ENCODE results near the gene MYOG.

Gene MYOG

DNA sequence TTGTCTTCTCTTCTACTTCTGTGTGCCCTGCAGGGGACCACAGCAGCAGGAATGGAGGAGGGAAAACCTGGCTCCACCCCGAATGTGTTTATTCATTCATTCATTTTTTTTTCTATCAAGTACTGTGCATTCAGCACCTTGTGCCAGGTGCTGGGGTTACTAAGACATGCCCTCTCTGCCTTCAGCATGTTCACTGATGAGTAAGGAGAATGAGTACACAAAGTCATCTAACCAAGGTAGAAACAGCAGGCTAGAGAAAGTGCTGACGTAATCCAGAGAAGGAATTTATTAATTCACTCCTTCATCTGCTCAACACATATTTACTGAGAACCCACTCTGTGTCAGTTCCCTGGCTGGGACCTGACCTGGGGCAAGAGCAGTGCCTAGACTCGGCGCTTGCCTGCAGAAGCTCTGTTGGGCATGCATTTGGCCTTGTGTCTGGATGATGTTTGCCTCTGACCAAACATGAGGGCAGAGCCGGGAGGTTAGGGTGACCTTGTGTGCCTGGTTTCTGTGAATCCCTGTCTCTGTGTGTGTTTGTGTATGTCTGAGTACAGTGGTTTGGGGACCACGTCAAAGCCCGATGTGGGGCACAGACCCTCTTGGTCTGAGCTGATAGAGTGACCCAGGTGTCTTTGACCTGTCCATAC lies 3.3 kb upstream of the MYOG start:
- no peak overlapping the region for H3K27ac Mint-ChIP-seq
- no peaks in the 10 kb centered on the region for H3K4me1 Mint-ChIP-seq (ENCODE audit: low read depth)
- no peaks in the 10 kb centered on the region for H3K9me3 Mint-ChIP-seq
- H3K27me3 Mint-ChIP-seq (ENCODE audit: low read depth): peaks cover 15% of the 10 kb centered on the region
- H3K36me3 Mint-ChIP-seq (ENCODE audit: low read depth): no peaks in the 10 kb centered on the region
- H3K4me3 Mint-ChIP-seq: no peak overlapping the region

DNA sequence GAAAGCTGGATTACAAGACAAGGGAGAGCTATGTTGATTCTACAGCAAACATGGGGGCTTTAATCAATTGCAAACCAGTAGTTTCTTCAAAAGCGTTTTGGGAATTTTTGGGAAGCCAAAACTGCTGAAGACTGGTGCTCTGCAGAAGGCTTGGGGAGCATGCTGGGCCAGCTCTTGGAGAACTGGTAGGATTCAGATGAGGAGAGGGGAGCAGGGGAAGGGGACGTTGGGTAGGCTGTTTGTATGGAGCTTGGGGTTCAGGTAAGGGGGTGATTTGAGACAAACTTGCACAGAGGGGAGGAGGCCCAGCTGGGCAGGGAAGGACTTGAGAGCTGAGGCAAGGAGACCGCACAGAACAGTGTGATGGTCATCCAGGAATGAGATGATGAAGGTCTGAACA lies 2.6 kb upstream of the MYOG start:
- Mint-ChIP-seq H3K27me3 (ENCODE audit: low read depth) (peaks cover 15% of the 10 kb centered on the region), H3K4me3 (no peak overlapping the region), H3K9me3 (no peaks in the 10 kb centered on the region)

DNA sequence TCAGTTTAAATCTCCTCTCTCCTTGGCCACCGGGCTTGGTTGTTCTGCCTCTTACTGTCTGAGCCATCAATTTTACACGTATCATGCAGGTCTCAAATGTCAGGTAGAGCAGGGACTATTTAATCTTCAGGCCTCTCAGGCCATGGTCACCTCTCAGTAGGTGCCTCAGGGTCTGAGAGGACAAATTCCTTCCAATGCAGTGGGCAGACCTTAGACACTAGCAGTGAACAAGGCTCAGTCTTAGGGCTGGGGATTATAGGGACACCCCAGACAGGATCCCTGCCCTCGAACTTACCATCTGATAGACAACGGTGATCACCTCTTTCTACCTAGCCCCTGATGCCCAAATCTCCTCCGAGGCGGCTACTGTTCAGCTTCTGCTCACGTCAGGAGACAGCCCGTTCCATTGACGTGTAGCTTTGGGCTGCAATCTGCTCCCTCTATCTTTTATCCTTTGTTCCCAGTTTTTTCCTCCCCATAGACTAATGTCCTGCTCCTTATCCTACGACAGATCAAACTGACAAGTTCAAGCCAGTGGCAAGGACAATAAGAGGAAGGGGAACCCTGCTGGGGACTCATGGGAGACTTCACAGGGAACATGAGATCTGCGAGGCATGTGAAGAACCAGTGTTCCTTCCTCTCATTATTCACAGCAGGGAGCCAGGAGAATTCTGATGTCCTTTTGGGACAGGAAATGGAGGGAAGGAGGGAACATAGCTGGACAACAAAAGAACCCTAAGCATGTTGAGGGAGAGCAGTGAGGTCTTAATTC lies 1.4 kb upstream of the MYOG start:
- no peaks in the 10 kb centered on the region for H3K4me1 Mint-ChIP-seq (ENCODE audit: low read depth)
- no peaks in the 10 kb centered on the region for H3K9me3 Mint-ChIP-seq
- no peaks in the 10 kb centered on the region for H3K36me3 Mint-ChIP-seq (ENCODE audit: low read depth)
- H3K27me3 Mint-ChIP-seq (ENCODE audit: low read depth): peaks cover 6% of the 10 kb centered on the region
- no peak overlapping the region for H3K4me3 Mint-ChIP-seq
- H3K27ac Mint-ChIP-seq: no peak overlapping the region

More for the DNA sequence above, 2.6 kb upstream of the MYOG start:
- Mint-ChIP-seq H3K27ac (no peak overlapping the region), H3K4me1 (ENCODE audit: low read depth) (no peaks in the 10 kb centered on the region), H3K36me3 (ENCODE audit: low read depth) (no peaks in the 10 kb centered on the region)

DNA sequence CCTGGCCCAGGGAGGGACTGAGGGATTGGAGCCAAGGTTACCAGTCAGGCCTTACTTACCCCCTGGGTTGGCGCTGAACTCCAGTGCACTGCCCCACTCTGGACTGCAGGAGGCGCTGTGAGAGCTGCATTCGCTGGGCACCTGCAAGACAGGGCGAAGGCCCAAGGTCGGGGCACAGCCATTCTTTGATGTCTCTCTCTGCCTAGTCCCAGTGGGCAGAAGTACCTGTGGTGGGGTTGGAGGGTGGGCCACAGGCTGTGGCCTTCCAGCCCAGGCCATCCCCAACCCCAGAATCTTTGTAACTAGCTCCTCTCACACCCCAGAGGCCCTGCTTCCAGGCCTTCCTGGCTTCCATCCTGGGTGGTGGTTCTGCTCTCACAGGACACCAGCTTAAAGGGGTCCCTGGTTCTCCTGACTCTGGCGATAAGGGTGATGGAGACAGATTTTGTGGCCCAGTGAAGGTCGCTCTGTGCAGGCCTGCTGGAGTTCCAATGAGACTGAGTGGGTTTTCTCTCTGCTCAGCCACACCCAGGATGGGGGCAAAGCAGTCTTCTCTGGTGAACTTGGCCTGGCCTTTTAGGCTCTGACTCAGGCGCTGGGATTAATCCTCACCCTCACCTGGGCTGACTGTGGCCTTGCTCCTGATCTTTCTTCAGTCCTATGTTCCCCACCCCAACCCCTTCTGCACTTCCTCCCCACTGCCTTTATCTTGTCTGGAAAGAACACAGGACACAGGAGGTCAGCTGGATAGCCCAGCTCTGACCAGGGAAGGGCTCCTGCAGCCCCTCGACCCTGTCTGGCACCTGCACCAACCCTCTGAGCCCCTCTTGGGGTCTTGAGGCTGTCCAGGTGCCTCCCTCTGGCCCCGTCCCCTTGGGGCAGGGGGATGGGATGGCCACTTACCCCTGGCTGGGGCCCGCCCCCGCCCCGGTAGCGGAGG lies 954 bp downstream of the MYOG start:
- Mint-ChIP-seq H3K9me3 (no peaks in the 10 kb centered on the region), H3K27me3 (ENCODE audit: low read depth) (no peaks in the 10 kb centered on the region), H3K27ac (no peak overlapping the region), H3K36me3 (ENCODE audit: low read depth) (no peaks in the 10 kb centered on the region), H3K4me3 (no peak overlapping the region), H3K4me1 (ENCODE audit: low read depth) (no peaks in the 10 kb centered on the region)

DNA sequence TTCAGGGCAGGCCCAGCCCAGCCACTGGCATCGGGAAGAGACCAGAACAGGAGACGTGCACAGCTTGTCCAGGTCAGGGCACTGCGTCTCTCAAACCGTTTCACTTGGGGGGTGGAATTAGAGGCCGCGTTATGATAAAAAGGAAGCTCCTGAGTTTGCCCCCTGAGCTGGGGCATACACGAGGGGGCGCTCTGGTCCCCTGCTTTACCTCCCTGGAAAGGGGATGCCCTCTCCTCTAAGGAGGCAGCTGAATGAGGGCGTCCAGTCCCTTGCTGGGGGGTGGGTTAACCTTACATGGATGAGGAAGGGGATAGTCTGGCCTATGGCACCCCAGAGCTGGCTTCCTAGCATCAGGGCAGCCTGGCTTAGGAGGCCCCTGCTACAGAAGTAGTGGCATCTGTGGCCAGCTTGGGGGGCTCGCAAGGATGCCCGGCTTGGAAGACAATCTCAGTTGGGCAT lies 2.3 kb downstream of the MYOG start:
- no peaks in the 10 kb centered on the region for H3K4me1 Mint-ChIP-seq (ENCODE audit: low read depth)
- no peak overlapping the region for H3K27ac Mint-ChIP-seq
- no peaks in the 10 kb centered on the region for H3K36me3 Mint-ChIP-seq (ENCODE audit: low read depth)
- no peaks in the 10 kb centered on the region for H3K27me3 Mint-ChIP-seq (ENCODE audit: low read depth)
- no peaks in the 10 kb centered on the region for H3K9me3 Mint-ChIP-seq
- no peak overlapping the region for H3K4me3 Mint-ChIP-seq

DNA sequence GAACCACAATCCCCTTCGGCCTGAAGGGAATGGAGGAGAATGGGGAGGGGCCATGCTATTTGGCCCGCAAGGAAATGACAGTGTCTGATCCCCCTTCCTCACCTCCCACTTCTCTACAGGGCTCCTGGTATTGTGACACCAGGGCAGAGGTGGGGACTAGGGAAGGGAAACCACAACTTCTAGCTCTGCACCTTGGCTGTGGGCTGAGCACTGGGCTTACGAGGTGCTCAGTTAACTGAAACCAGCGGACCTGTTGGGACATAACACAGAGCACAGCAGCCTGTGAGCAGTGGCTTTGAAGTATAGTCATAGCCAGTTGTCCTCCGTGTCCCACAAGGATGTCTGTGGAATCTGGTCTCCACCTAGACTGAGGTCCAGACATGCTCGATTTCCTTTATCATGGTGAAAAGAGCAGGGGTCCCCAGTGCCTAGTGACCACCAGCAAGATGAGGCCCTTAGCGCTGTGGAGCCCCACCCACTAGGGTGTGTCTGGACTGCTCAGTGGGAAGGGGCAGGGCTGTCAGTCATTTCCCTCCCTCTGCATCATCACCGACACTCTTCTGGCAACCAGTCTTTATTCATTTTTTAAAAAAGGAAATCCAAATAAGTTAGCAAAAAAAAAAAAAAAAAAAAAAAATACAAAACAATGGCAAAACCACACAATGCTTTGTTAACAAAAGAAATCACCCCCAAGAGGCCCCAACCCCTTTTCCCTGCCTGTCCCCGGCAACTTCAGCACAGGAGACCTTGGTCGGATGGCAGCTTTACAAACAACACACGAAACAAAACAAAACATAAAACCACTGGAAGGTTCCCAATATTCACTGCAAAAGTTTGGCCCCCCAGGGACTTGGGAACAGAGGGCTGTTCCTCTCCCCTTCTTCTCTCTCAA lies 3.0 kb downstream of the MYOG start:
- H3K27me3 Mint-ChIP-seq (ENCODE audit: low read depth): no peaks in the 10 kb centered on the region
- H3K9me3 Mint-ChIP-seq: no peaks in the 10 kb centered on the region
- no peak overlapping the region for H3K27ac Mint-ChIP-seq
- H3K36me3 Mint-ChIP-seq (ENCODE audit: low read depth): no peaks in the 10 kb centered on the region
- no peak overlapping the region for H3K4me3 Mint-ChIP-seq
- no peaks in the 10 kb centered on the region for H3K4me1 Mint-ChIP-seq (ENCODE audit: low read depth)

DNA sequence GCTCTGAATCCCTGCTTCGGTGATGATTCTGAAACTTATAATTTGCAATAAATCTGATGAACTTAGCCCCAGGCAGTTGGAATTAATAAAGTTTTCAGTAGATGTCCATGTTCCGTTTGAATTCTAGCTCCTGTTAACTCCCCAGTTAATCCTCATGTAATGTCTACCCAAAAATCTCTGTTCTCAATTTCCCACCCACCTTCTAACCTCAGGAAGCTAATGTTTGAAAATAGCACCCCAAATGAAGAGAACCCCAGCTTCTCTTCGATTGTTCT lies 3.6 kb downstream of the MYOG start:
- Mint-ChIP-seq H3K4me1 (ENCODE audit: low read depth) (no peaks in the 10 kb centered on the region), H3K4me3 (no peak overlapping the region), H3K27ac (no peak overlapping the region), H3K36me3 (ENCODE audit: low read depth) (no peaks in the 10 kb centered on the region), H3K27me3 (ENCODE audit: low read depth) (no peaks in the 10 kb centered on the region), H3K9me3 (no peaks in the 10 kb centered on the region)

DNA sequence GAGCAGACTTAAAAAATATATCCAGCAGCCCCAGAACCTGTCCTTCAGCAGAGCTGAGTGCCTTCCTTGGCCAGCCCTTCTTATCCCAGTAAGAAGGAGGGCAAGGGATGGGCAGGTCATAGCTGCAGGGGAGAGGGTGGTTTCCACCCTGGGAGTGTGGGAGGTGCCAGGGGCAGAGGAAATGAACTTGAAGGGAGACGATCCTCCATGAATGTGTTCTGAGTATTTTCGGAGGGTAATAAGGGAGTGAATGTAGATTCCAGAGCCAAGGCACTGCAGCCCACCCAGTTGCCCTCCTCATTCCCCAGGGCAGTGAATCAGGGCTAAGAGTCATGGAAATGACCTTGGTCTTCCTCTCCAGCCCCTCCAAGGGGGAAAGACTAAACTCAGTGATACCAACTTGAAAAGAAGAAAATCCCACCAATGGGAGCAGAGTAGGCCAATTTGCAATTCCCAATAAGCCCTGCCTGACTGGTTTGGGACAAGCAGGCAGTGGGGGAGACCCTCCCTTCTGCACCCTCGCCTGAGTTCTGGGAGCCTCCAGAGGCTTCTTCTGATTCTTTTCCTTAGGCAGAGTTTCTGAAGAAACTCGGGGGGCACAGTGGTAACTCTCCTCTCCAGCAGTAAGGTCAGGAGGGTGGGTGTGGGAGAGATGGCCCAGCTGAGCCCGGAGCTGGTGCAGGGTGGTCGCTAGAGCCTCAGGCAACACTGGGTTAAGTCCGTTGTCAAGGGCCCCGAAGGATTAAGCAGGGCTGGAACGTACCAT lies 4.2 kb downstream of the MYOG start:
- Mint-ChIP-seq H3K9me3 (no peaks in the 10 kb centered on the region), H3K4me3 (no peak overlapping the region), H3K27ac (no peak overlapping the region), H3K4me1 (ENCODE audit: low read depth) (no peaks in the 10 kb centered on the region), H3K36me3 (ENCODE audit: low read depth) (no peaks in the 10 kb centered on the region), H3K27me3 (ENCODE audit: low read depth) (no peaks in the 10 kb centered on the region)

DNA sequence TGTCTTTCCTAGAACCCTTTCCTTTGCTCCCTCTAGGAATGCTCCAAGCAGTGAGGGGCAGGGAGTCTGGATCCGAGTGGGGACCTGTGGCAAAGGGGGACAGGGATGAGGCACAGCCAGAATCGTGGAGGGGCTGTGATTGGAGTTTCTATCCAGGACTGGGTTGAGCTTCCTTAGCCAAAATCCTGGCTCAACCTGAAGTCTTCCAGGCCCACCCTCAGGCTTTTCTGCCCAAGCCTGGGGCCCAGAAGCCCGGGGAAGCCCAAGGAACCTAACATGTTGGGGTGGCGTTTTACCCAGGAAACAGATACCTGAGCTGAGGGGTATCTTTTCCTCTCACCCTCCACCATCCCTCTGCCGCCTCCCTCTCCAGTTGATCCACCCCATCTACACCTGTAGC lies 5.4 kb downstream of the MYOG start:
- H3K27me3 Mint-ChIP-seq (ENCODE audit: low read depth): peaks cover 6% of the 10 kb centered on the region

DNA sequence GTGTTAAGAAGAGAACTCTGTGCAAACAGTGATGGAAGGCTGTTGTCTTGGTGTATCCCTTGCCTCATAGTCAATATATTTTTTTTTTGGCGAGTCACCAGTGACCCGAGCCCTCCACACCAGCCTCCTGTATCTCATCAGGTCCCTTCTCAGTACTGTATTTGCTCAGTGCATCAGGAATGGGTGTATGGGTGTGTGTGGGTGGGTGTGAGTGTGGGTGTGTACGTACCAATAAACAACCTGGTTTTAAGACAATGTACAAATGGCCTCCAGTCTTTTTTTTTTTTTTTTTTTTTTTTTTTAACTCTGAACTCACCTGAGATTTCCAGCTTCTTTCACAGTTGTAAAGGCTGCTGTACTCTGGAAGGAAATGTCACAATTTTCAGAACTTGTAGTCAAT lies 7.3 kb downstream of the MYOG start:
- Mint-ChIP-seq H3K4me3 (no peak overlapping the region), H3K4me1 (ENCODE audit: low read depth) (peaks cover 5% of the 10 kb centered on the region), H3K27ac (no peak overlapping the region), H3K27me3 (ENCODE audit: low read depth) (peaks cover 12% of the 10 kb centered on the region), H3K9me3 (no peaks in the 10 kb centered on the region), H3K36me3 (ENCODE audit: low read depth) (peaks cover 3% of the 10 kb centered on the region)

More for the DNA sequence above, 5.4 kb downstream of the MYOG start:
- H3K4me1 Mint-ChIP-seq (ENCODE audit: low read depth): peaks cover 3% of the 10 kb centered on the region
- no peak overlapping the region for H3K4me3 Mint-ChIP-seq
- no peak overlapping the region for H3K27ac Mint-ChIP-seq
- no peaks in the 10 kb centered on the region for H3K9me3 Mint-ChIP-seq
- peaks cover 3% of the 10 kb centered on the region for H3K36me3 Mint-ChIP-seq (ENCODE audit: low read depth)

DNA sequence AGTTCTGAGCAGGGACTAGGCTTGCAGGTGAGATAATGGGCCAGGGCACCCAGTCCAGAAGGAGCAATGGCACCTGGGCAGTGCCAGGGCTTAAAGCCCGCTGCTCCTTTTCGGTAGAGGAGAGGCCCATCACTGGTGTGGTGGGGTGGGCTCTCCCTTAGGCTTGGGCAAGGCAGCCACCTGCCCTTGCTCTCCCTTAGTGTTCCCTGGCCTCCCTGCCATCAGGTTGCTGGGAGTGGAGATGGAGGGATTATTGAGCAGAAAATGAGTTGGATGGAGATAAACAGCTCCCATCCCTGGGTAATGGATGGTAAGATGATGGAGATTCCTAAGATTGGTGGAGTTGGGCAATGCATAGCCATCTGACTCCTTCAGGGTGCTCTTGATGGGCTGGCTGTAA lies 7.9 kb downstream of the MYOG start:
- Mint-ChIP-seq H3K4me3 (no peak overlapping the region), H3K27ac (no peak overlapping the region), H3K27me3 (ENCODE audit: low read depth) (peaks cover 15% of the 10 kb centered on the region), H3K36me3 (ENCODE audit: low read depth) (peaks cover 3% of the 10 kb centered on the region), H3K9me3 (no peaks in the 10 kb centered on the region), H3K4me1 (ENCODE audit: low read depth) (peaks cover 5% of the 10 kb centered on the region)

DNA sequence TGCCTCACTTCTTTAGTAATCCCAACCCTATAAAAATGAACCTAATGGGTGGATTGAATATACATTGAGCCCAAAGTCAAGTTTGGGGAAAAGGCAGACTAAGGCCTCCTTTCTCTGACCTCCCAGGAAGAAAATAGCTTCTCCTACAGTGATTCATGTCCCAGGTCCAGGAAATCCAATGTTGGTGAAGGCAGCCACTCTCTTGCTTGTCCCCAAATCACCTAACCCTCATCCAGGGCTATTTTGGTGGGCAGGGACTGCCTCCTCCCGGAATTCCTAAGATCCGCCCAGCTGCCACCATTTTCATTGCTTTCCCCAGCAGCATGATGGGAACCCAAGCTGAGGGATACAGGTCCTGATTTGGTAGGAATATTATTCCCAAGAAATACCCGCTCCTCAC lies 8.4 kb downstream of the MYOG start:
- H3K27me3 Mint-ChIP-seq (ENCODE audit: low read depth): peaks cover 15% of the 10 kb centered on the region
- H3K27ac Mint-ChIP-seq: no peak overlapping the region
- peaks cover 5% of the 10 kb centered on the region for H3K4me1 Mint-ChIP-seq (ENCODE audit: low read depth)
- no peaks in the 10 kb centered on the region for H3K9me3 Mint-ChIP-seq
- H3K4me3 Mint-ChIP-seq: no peak overlapping the region
- H3K36me3 Mint-ChIP-seq (ENCODE audit: low read depth): peaks cover 4% of the 10 kb centered on the region

DNA sequence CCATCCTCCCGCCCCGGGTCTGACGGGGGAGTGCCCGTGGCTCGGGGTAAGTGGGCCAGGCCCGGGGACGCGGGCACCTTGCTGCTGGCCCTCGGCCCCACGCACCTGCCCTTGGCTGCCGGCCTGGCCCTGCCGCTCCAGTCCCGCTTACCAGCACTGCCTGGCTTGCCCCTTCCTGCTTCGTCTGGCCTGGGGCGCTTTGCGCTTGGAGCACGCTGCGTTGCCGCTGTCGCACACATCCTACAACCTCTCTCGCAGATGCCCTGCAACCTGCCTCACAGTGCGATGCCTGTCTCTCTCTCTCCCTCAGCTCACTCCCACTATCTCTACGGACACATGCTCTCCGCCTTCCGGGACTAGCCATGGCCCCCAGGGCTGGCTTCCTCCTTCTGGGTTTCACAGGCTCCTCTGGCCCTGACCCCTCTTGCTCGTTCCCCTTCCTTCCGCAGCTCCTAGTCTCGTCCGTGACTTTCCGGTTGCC lies 9.7 kb downstream of the MYOG start:
- Mint-ChIP-seq H3K4me1 (ENCODE audit: low read depth) (peaks cover 5% of the 10 kb centered on the region), H3K36me3 (ENCODE audit: low read depth) (peaks cover 8% of the 10 kb centered on the region), H3K4me3 (peak overlapping the region; percentile 55), H3K9me3 (no peaks in the 10 kb centered on the region), H3K27me3 (ENCODE audit: low read depth) (peaks cover 15% of the 10 kb centered on the region), H3K27ac (peak overlapping the region; percentile 11)

Measured in T-helper 1 cell treated with Interleukin-12 subunit alpha and Interleukin-12 subunit beta and Interleukin-4 antibody, amounts not matched to agents 30 μg/mL and 1 μg/mL, for 36 hours (primary cell).